A549 treated with GW870086 at 1 μM for 4 hours (cell line): Measurements from ENCODE around the gene LIMCH1. TPM values are rescaled to one million over a fixed set of nuclear protein-coding genes. Genes with fewer than 3 reads are reported as not detected.

Experiments used
- total RNA-seq: library from RNA; stranded (reverse); fragments of 200-300 nt; extraction: Qiagen RNA extraction; gene quantifications from 5 replicates; pipeline ENCODE4 v1.2.3, GENCODE V29; 2022; ENCODE audit warnings: low read depth

The LIMCH1 gene
- total RNA-seq, result 39.7 to 50.2 TPM (median 49.1 TPM) in 5 replicates

GRCh38 chr4:41538017-41538733 is at the start of gene LIMCH1:
TSS of gene LIMCH1 (plus strand) at chr4:41538157. CDS start at chr4:41605996, 67,839 bp downstream.

GRCh38 chr4:41748571-41749475 is 210.9 kb downstream of the LIMCH1 start, which contains the start of gene PHOX2B:
TSS of gene PHOX2B (minus strand) at chr4:41748725. CDS start at chr4:41748610, 115 bp downstream.

Other genes with a start within 250 kb of the LIMCH1 start
- gene PHOX2B, start 210.6 kb downstream of the LIMCH1 start, total RNA-seq, result 0.05 TPM in 1 of 5 replicates, not detected in the others